Measurements from ENCODE around the gene MORN5. TPM values are rescaled to one million over a fixed set of nuclear protein-coding genes. Genes with fewer than 3 reads are reported as not detected.
A peak's percentile ranks its signal among the peaks of the same experiment; 100 is the strongest.

The MORN5 gene
- total RNA-seq, 2 donors from 2014 or later = 0.81 TPM; not detected in 1

DNA sequence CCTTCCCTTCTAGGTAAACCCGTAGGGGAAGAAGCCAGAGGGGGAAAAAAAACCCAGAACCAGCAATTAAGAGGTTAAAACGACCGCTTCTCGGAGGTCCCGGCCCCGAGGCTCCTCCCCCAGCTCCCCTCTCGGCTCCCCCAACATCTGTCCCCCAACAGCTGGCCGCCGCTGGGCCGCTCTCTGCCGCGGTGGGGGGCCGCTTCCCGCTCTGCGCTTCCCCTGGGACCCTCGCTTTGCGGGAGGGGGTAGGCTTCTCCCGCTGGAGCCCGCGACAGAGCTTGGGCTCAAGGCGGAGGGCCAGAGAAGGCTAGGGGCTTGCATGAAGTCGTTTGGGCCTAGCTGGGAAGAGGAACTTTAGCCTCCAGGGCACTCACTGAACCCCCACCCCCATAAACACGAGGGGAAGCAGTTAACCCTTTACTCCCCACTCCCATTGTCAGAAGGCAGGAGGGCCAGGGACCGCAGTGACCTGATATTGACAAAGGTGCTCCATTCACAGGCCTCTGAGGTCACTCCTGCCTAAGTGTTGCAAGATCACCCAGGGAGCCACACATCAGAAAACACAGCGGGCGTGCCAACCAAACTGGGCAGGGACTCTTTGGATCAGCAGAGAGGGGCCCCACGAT, 61.6 kb downstream of the MORN5 start:
- H3K27me3 Mint-ChIP-seq (ENCODE audit: insufficient read depth) = peaks cover 100% of the 10 kb centered on the region
- WGBS, 2 experiments (ENCODE audit: insufficient coverage in 1 of 2, insufficient read length in 1 of 2) = 10 to 12% methylated on average over 2 to 27 of the region's 27 CpGs
- H3K36me3 ChIP-seq (ENCODE audit: control insufficient read depth, insufficient read depth, low read length) = no peaks in the 10 kb centered on the region
- peaks cover 10% of the 10 kb centered on the region for H3K4me1 ChIP-seq (ENCODE audit: control insufficient read depth, insufficient read depth, low read length)
- peak overlapping the region; percentile 51 for H3K4me3 Mint-ChIP-seq
- no peak overlapping the region for H3K4me3 ChIP-seq (ENCODE audit: low read length)
- TF ChIP-seq, protein P1, sequence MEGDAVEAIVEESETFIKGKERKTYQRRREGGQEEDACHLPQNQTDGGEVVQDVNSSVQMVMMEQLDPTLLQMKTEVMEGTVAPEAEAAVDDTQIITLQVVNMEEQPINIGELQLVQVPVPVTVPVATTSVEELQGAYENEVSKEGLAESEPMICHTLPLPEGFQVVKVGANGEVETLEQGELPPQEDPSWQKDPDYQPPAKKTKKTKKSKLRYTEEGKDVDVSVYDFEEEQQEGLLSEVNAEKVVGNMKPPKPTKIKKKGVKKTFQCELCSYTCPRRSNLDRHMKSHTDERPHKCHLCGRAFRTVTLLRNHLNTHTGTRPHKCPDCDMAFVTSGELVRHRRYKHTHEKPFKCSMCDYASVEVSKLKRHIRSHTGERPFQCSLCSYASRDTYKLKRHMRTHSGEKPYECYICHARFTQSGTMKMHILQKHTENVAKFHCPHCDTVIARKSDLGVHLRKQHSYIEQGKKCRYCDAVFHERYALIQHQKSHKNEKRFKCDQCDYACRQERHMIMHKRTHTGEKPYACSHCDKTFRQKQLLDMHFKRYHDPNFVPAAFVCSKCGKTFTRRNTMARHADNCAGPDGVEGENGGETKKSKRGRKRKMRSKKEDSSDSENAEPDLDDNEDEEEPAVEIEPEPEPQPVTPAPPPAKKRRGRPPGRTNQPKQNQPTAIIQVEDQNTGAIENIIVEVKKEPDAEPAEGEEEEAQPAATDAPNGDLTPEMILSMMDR (conservative IDR thresholded peaks at IDR 0.05) = no peak
- peaks cover 100% of the 10 kb centered on the region for H3K27me3 ChIP-seq (ENCODE audit: control insufficient read depth, insufficient read depth, low read length, poor library complexity, severe bottlenecking)
- no peaks in the 10 kb centered on the region for H3K9me3 ChIP-seq (ENCODE audit: control insufficient read depth, low read length)
- H3K9ac ChIP-seq (ENCODE audit: extremely low read depth, low read length, poor library complexity, severe bottlenecking) = no peak overlapping the region
- no peak overlapping the region for H3K27ac ChIP-seq (ENCODE audit: low read depth, low read length)
- H3K9me3 Mint-ChIP-seq = peaks cover 7% of the 10 kb centered on the region
- H3K4me1 Mint-ChIP-seq = peaks cover 28% of the 10 kb centered on the region
- DNase-seq = peak; percentile 81
- H3K36me3 Mint-ChIP-seq (ENCODE audit: low read depth) = peaks cover under 1% of the 10 kb centered on the region
- no peak overlapping the region for H3K27ac Mint-ChIP-seq

DNA sequence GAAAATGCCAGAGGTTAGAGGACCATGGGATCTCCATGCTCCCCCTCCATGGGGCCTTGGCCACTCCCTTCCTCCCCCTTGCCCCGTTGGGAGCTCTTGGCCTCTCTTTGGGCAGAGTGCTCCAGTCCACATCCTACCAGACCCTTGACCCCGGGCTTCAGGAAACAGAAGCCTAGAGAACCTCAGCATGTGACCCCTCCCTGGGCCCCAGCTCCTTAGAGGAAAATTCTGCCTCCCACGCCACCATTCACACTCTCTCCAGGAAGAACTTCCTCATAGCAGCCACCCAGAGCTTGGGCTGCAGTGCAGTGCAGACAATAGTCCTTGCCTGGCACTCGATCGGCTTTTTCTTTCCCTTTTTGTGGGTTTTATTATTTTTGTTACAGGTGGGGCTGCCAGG, 63.1 kb downstream of the MORN5 start:
- Mint-ChIP-seq H3K27me3 (ENCODE audit: insufficient read depth) (peaks cover 98% of the 10 kb centered on the region), H3K4me3 (no peak overlapping the region), H3K36me3 (ENCODE audit: low read depth) (peaks cover 2% of the 10 kb centered on the region), H3K27ac (no peak overlapping the region), H3K9me3 (peaks cover 9% of the 10 kb centered on the region), H3K4me1 (peaks cover 34% of the 10 kb centered on the region)
- 47% methylated on average over 5 of the region's 5 CpGs; no CpG with 5 or more reads in 1 of the 2 experiments for WGBS, 2 experiments (ENCODE audit: insufficient coverage in 1 of 2, insufficient read length in 1 of 2)
- Histone ChIP-seq H3K36me3 (ENCODE audit: control insufficient read depth, insufficient read depth, low read length) (no peaks in the 10 kb centered on the region), H3K9ac (ENCODE audit: extremely low read depth, low read length, poor library complexity, severe bottlenecking) (no peak overlapping the region), H3K4me1 (ENCODE audit: control insufficient read depth, insufficient read depth, low read length) (peaks cover 10% of the 10 kb centered on the region), H3K4me3 (ENCODE audit: low read length) (no peak overlapping the region), H3K27ac (ENCODE audit: low read depth, low read length) (no peak overlapping the region), H3K27me3 (ENCODE audit: control insufficient read depth, insufficient read depth, low read length, poor library complexity, severe bottlenecking) (peaks cover 100% of the 10 kb centered on the region), H3K9me3 (ENCODE audit: control insufficient read depth, low read length) (no peaks in the 10 kb centered on the region)
- no peak for DNase-seq
- TF ChIP-seq, protein P1 (conservative IDR thresholded peaks at IDR 0.05) = peak; percentile 19

DNA sequence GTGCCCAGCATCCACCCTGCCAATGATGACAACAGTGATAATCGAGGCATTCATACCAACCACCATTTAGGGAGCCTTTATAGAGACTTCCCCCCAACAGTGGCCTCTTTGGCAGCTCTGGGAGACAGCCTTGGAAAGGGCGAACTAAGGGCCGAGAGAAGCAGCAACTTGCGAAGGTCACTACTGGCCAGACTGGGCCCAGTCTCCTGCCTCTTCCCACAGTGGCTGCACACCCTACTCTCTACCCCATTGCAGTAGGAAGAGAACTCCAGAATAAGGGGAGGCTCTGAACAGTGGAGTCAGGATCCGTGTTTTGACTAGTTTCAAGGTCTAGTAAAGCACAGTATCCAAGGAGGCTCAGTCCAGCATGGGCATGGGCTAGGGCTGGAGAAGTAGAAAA, 63.7 kb downstream of the MORN5 start:
- Histone ChIP-seq H3K27ac (ENCODE audit: low read depth, low read length) (no peak overlapping the region), H3K4me1 (ENCODE audit: control insufficient read depth, insufficient read depth, low read length) (peaks cover 10% of the 10 kb centered on the region), H3K36me3 (ENCODE audit: control insufficient read depth, insufficient read depth, low read length) (no peaks in the 10 kb centered on the region), H3K9me3 (ENCODE audit: control insufficient read depth, low read length) (no peaks in the 10 kb centered on the region), H3K9ac (ENCODE audit: extremely low read depth, low read length, poor library complexity, severe bottlenecking) (no peak overlapping the region), H3K27me3 (ENCODE audit: control insufficient read depth, insufficient read depth, low read length, poor library complexity, severe bottlenecking) (peaks cover 100% of the 10 kb centered on the region), H3K4me3 (ENCODE audit: low read length) (no peak overlapping the region)
- TF ChIP-seq, protein P1 (conservative IDR thresholded peaks at IDR 0.05) = no peak
- Mint-ChIP-seq H3K4me1 (peaks cover 34% of the 10 kb centered on the region), H3K9me3 (peaks cover 9% of the 10 kb centered on the region), H3K36me3 (ENCODE audit: low read depth) (peaks cover 2% of the 10 kb centered on the region), H3K4me3 (no peak overlapping the region), H3K27me3 (ENCODE audit: insufficient read depth) (peaks cover 97% of the 10 kb centered on the region), H3K27ac (no peak overlapping the region)
- 83 to 88% methylated on average over 1 to 5 of the region's 5 CpGs for WGBS, 2 experiments (ENCODE audit: insufficient coverage in 1 of 2, insufficient read length in 1 of 2)
- DNase-seq = peak; percentile 32

Data from endodermal cell (in vitro differentiated cells).